ENCODE measurements around the gene C4orf33.
"Not testable (repeated sequence)": the region's sequence is repeated elsewhere in the genome, so short reads cannot be mapped to it uniquely, and the experiment has no call there.

C4orf33 gene

GRCh38 chr4:129095811-129096454 is at the start of gene C4orf33:
C4orf33 (plus strand) TSS chr4:129096152; CDS start chr4:129102611, 6,459 bp downstream.
- DNase-seq (ENCODE audit: low read depth in 1 of 2, low spot score in 1 of 2) = peak; percentile 36 to 51

- DNase-seq (ENCODE audit: low read depth in 1 of 2, low spot score in 1 of 2) = no peak
These were observed 36.9 kb upstream of the C4orf33 start for GRCh38 chr4:129059028-129059427.

GRCh38 chr4:129062580-129062979 is 33.4 kb upstream of the C4orf33 start:
- no peak for DNase-seq (ENCODE audit: low read depth in 1 of 2, low spot score in 1 of 2)

- DNase-seq (ENCODE audit: low read depth in 1 of 2, low spot score in 1 of 2) = no peak
These were observed 32.3 kb upstream of the C4orf33 start for GRCh38 chr4:129063640-129064039.

GRCh38 chr4:129064717-129065116 is 31.2 kb upstream of the C4orf33 start:
- DNase-seq (ENCODE audit: low read depth in 1 of 2, low spot score in 1 of 2) = no peak

GRCh38 chr4:129069537-129069936 is 26.4 kb upstream of the C4orf33 start:
- not testable (repeated sequence) for DNase-seq (ENCODE audit: low read depth in 1 of 2, low spot score in 1 of 2)

GRCh38 chr4:129077326-129077725 is 18.6 kb upstream of the C4orf33 start:
- DNase-seq (ENCODE audit: low read depth in 1 of 2, low spot score in 1 of 2) = no peak

- no peak for DNase-seq (ENCODE audit: low read depth in 1 of 2, low spot score in 1 of 2)
These were observed 15.8 kb upstream of the C4orf33 start for GRCh38 chr4:129080129-129080528.

- no peak for DNase-seq (ENCODE audit: low read depth in 1 of 2, low spot score in 1 of 2)
These were observed 13.7 kb upstream of the C4orf33 start for GRCh38 chr4:129082302-129082701.

- DNase-seq (ENCODE audit: low read depth in 1 of 2, low spot score in 1 of 2) = no peak
These were observed 10.5 kb upstream of the C4orf33 start for GRCh38 chr4:129085472-129085871.

- DNase-seq (ENCODE audit: low read depth in 1 of 2, low spot score in 1 of 2) = no peak
These were observed 8.4 kb upstream of the C4orf33 start for GRCh38 chr4:129087516-129087915.

- DNase-seq (ENCODE audit: low read depth in 1 of 2, low spot score in 1 of 2) = no peak
These were observed 3.2 kb upstream of the C4orf33 start for GRCh38 chr4:129092631-129093190.

GRCh38 chr4:129093191-129093920 is 2.6 kb upstream of the C4orf33 start, which contains the start of gene SCLT1:
SCLT1 (minus strand) TSS chr4:129093539; CDS start chr4:129093103, 436 bp downstream.
- DNase-seq (ENCODE audit: low read depth in 1 of 2, low spot score in 1 of 2) = peak; percentile 89 to 90

- DNase-seq (ENCODE audit: low read depth in 1 of 2, low spot score in 1 of 2) = no peak
These were observed 1.6 kb upstream of the C4orf33 start for GRCh38 chr4:129094347-129094746.

- no peak for DNase-seq (ENCODE audit: low read depth in 1 of 2, low spot score in 1 of 2)
These were observed 2.6 kb downstream of the C4orf33 start for GRCh38 chr4:129098531-129099001.

GRCh38 chr4:129109965-129110824 is 14.2 kb downstream of the C4orf33 start:
- no peak for DNase-seq (ENCODE audit: low read depth in 1 of 2, low spot score in 1 of 2)

- DNase-seq (ENCODE audit: low read depth in 1 of 2, low spot score in 1 of 2) = no peak
These were observed 15.0 kb downstream of the C4orf33 start for GRCh38 chr4:129110931-129111330.

GRCh38 chr4:129111919-129112318 is 16.0 kb downstream of the C4orf33 start:
- DNase-seq (ENCODE audit: low read depth in 1 of 2, low spot score in 1 of 2) = no peak

GRCh38 chr4:129113434-129113833 is 17.5 kb downstream of the C4orf33 start:
- DNase-seq (ENCODE audit: low read depth in 1 of 2, low spot score in 1 of 2) = no peak

GRCh38 chr4:129113919-129114318 is 18.0 kb downstream of the C4orf33 start:
- no peak for DNase-seq (ENCODE audit: low read depth in 1 of 2, low spot score in 1 of 2)

- DNase-seq (ENCODE audit: low read depth in 1 of 2, low spot score in 1 of 2) = no peak
These were observed 21.8 kb downstream of the C4orf33 start for GRCh38 chr4:129117705-129118104.

Measured in activated T-helper 1 cell treated with anti-CD3 and anti-CD28 coated beads, Interleukin-2, amount 50 U/mL, for 16 hours (primary cell).